HG03175 (cell line): ENCODE results near the gene SCGB3A2.
"Not testable (repeated sequence)": the region's sequence is repeated elsewhere in the genome, so short reads cannot be mapped to it uniquely, and the experiment has no call there.

ENCODE experiments used
- ATAC-seq: cut with Tn5 transposase; IDR thresholded peaks from one replicate; pipeline ENCODE4 v1.9.1; 2021; ENCODE audit warnings: mild to moderate bottlenecking, moderate library complexity; ENCODE audit not compliant: unreplicated experiment

The SCGB3A2 gene

GRCh38 chr5:147860641-147861025 lies 17.9 kb upstream of the SCGB3A2 start:
- no peak for ATAC-seq

GRCh38 chr5:147863454-147864158 lies 14.9 kb upstream of the SCGB3A2 start:
- ATAC-seq = no peak

- ATAC-seq = no peak
These were observed 9.4 kb upstream of the SCGB3A2 start for GRCh38 chr5:147869112-147869511.

- ATAC-seq = not testable (repeated sequence)
These were observed 8.6 kb upstream of the SCGB3A2 start for GRCh38 chr5:147869892-147870291.

- not testable (repeated sequence) for ATAC-seq
These were observed 6.4 kb upstream of the SCGB3A2 start for GRCh38 chr5:147871980-147872549.

- ATAC-seq = not testable (repeated sequence)
These were observed 5.6 kb upstream of the SCGB3A2 start for GRCh38 chr5:147872744-147873435.

- ATAC-seq = not testable (repeated sequence)
These were observed 4.2 kb upstream of the SCGB3A2 start for GRCh38 chr5:147874118-147874875.

GRCh38 chr5:147874910-147875367 lies 3.6 kb upstream of the SCGB3A2 start:
- no peak for ATAC-seq

GRCh38 chr5:147876141-147876540 lies 2.4 kb upstream of the SCGB3A2 start:
- ATAC-seq = no peak

GRCh38 chr5:147876626-147877025 lies 1.9 kb upstream of the SCGB3A2 start:
- no peak for ATAC-seq

- no peak for ATAC-seq
These were observed 1.3 kb downstream of the SCGB3A2 start for GRCh38 chr5:147879784-147880183.

- ATAC-seq = no peak
These were observed 2.0 kb downstream of the SCGB3A2 start for GRCh38 chr5:147880487-147880886.

GRCh38 chr5:147882586-147883313 lies 4.2 kb downstream of the SCGB3A2 start:
- no peak for ATAC-seq

- no peak for ATAC-seq
These were observed 8.6 kb downstream of the SCGB3A2 start for GRCh38 chr5:147887026-147887627.

GRCh38 chr5:147887930-147888329 lies 9.4 kb downstream of the SCGB3A2 start:
- ATAC-seq = no peak

- no peak for ATAC-seq
These were observed 14.3 kb downstream of the SCGB3A2 start for GRCh38 chr5:147892696-147893296.

GRCh38 chr5:147893820-147894219 lies 15.3 kb downstream of the SCGB3A2 start:
- no peak for ATAC-seq

- ATAC-seq = no peak
These were observed 17.4 kb downstream of the SCGB3A2 start for GRCh38 chr5:147895864-147896263.

- ATAC-seq = no peak
These were observed 20.4 kb downstream of the SCGB3A2 start for GRCh38 chr5:147898875-147899401.
